NOMO-1 treated with DMSO at 0.1 percent for 48 hours (cell line): ENCODE data around the gene ARCN1.

Experiments used
- DNase-seq: peaks from one replicate; lab custom pipeline; 2025; ENCODE audit not compliant: unreplicated experiment; lab: John Stamatoyannopoulos, UW

Gene ARCN1

DNA sequence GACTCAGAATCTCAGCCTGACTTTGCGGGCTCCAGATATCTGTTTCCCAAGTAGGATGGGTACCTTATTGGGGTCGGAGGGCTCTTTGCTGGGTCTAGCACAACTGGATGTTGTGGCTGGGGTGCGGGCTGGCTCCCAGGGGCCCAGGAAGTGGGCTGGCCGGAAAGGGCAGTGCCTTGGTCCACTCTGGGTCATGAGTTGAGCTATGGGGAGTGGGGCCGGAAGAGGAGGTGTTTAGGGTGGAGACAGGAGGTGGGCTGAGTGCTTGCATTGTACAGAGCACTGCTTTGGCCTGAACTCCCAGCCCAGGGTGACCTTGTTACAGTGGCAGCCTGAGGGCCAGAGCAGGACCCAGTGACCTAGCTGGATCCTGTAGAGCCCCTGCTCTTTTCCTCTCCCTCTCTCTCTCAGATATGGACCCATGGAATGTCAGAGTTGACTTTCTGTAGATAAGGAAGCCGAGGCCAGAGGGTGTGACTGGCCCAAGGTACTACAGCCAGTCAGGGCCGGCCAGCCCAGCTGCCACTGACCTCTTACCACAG, 48.4 kb downstream of the ARCN1 start:
- no peak for DNase-seq

DNA sequence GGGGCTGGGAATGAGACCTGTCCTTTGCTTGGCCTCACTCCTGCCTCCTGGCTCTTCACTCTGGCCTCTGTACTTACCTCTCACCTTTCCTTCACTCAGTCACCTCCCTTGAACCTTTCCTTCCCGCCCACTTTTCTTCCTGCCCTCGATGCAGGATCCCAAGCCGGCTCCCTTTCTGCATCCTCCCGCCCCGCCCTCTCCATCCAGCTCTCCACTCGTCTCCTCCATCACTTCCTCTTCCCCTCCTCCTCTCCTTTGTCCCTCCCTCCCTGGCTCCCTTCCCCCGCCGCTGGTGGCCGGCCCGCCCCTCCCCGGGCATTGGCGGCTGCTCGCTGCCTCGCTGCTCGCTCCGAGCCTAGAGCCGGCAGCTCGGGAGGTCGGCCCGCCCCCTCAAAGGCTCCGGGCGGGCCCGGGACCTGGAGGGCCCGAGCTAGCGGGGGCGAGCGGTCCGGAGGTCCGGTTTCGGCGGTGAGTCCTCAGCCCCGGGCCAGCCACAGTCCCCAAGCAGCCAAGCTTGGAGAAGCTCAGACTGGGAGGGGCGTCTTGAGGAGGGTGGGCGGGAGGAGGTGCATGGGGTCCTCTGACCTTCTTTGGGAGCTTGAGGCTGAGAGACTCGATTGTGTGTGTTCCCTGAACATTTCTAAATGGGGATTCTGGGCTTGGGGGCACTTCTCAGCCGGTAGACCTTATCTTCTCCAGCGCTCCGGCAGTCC, 49.0 kb downstream of the ARCN1 start:
- DNase-seq, result peak; percentile 61

DNA sequence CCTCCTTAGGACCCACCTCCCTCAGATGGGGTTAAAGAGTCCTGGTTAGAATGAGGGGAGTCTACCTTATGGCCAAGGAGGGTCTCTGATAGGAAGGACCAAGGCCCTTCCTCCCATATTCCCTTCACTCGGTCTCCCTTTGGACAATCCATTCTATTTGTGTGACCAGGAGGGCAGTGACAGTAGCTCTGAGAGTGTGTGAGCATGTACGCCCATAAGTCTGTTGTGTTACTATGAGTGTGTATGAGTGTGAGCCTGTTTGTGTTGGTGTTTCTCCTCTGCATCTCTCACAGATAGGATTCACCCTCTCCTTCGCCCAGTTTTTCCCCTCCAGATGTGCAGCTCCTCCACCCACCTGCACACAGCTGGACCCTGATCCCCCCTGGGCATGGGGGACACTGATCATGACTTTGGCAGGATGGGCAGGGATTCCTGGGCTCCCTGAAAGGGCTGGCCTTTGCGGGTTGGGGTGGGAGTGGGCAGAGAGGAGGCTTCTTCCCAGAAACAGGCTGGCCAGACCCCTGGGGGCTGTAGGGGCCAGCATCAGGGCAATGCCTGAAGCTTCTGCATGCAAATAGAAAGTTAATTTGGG, 49.7 kb downstream of the ARCN1 start:
- DNase-seq, result no peak

DNA sequence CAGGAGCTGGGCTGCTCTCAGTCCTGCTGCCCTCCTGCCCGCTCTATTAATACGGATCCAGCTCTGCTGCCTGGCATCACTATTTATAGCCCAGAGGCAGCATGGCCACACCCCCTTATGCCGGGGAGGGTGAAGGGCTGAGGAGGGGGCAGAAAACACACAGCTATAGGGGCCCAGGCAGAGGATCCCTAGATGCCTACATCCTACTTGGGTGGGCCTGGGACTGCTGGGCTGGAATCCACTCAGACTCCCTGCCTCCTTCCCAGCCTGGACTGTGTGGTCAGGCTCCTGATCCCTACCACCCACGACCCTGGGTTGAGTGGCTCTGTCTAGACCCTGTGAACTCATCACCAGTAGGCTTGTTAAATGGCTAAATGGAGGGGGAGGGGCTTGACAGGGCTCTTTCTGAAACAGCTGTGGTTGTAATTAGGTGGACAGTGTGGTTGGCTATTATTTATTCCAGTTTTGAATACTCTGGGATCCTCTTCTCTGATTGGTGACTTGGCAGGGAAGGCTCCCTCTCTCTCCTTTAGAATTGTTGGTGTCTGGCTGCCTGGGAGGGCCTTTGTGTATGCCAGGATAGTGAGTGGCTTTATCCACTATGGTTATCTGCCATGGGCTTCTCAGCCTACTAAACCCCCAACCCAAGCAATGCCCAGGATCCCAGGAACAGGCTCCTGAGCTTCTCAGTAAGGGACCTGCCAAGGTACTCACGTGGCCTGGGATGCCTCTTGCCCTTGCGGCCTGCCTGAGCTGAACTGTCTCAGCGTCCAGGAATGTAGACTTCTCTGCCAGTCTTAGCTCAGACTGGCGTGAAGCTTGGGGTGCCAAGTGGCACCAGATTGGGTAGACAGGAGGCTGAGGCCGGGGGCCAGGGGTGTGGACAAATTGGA, 50.4 kb downstream of the ARCN1 start:
- no peak for DNase-seq

DNA sequence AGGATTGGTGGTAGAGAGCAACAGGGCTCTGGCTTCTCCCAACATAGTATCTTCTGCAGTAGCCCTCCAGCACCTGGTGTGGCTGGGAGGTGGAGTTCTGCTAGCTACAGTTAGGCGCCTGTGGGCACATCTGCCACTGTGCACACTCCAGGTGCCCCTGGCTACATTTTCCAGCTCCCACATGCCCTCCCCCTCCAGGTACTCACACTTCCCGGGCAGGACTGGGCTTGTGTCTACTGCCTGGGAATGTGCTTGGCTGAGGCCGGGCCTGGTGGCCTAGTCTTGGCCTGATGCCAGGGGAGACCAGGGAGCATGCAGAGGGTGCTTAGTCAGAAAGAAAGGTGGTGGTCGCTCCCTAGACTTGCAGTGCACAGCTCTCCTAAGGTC, 51.1 kb downstream of the ARCN1 start:
- no peak for DNase-seq

DNA sequence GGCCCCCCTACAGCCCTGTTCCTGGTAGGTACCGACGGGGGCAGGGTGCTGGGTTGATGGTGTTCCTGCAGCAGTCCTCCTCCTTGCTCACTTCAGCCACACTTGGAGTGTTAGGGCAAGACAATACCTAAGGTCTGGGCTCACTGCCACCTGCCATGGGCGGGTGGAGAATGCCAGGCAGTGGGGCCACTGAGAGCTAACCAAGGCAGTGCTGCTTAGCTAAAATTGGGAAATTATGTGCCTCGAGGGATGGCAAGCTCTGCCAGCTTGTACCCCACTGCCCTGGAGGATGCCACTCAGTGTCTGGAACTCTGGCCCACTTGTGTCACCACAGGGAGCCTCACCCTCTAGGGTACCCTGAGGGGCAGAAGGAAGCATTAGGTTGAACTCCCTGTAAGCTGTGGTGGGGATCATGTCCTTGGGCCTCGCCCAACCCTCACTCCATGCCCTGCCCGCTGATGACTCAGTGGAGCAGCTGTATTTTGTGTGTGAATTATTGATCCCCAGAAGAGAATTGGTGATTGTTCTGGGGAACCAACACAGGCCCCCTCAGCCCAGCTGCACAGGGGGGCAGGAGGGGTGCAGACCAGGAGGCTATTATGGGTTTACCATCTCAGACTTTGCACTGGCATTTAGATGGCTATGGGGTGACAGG, 53.0 kb downstream of the ARCN1 start:
- DNase-seq, result no peak

DNA sequence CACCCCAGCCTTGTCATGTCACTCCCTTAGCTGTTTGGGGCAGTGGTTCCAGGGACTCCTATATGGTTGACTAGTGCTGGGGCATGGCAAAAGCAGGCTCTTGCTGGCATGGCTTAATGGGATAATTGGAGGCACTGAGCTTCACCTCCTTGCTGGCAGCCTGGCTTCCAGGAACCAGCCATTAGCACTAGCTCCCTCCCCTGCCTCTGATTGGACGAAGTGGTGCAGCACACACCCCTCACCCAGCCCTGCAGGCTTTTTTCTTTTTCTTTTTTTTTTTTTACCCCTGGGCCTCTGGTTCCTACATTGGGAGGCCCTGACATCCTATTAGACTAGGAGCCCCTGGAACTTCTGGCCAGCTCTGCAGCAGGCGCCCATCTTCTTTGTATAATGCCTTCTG, 53.8 kb downstream of the ARCN1 start:
- DNase-seq, result no peak

DNA sequence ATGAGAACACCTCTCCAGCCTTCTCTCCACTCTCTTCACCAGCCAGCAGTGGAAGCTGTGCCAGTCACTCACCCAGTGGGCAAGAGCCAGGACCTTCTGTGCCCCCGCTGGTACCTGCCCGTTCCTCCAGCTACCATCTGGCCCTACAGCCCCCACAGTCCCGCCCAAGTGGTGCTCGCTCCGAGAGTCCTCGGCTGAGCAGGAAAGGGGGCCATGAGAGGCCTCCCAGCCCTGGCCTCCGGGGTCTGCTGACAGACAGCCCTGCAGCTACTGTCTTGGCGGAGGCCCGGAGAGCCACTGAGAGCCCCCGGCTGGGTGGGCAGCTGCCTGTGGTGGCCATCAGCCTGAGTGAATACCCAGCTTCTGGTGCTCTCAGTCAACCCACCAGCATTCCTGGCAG, 55.4 kb downstream of the ARCN1 start:
- DNase-seq, result no peak

DNA sequence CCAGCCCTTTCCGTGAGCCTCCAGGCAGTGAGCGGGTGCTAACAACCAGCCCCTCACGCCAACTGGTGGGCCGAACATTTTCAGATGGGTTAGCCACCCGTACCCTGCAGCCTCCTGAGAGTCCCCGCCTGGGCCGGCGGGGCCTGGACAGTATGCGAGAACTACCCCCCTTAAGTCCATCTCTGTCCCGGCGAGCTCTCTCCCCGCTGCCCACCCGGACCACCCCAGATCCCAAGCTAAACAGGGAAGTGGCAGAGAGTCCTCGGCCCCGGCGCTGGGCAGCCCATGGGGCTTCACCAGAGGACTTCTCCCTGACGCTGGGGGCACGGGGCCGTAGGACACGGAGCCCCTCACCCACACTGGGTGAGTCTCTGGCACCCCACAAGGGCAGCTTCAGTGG, 55.8 kb downstream of the ARCN1 start:
- no peak for DNase-seq

DNA sequence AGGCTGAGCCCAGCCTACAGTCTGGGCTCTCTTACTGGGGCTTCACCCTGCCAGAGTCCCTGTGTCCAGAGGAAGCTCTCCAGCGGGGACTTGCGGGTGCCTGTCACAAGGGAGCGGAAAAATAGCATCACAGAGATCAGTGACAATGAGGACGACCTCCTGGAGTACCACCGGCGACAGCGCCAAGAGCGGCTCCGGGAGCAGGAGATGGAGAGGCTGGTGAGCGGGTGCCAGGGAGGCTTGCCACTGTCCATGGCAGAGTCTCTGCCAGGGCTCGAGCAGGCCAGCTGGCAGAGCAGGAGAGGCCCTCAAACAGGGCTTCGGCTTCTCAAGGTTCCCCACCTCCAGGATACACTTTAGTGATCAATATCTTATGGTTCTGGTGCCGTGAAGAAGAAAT, 56.2 kb downstream of the ARCN1 start:
- no peak for DNase-seq

DNA sequence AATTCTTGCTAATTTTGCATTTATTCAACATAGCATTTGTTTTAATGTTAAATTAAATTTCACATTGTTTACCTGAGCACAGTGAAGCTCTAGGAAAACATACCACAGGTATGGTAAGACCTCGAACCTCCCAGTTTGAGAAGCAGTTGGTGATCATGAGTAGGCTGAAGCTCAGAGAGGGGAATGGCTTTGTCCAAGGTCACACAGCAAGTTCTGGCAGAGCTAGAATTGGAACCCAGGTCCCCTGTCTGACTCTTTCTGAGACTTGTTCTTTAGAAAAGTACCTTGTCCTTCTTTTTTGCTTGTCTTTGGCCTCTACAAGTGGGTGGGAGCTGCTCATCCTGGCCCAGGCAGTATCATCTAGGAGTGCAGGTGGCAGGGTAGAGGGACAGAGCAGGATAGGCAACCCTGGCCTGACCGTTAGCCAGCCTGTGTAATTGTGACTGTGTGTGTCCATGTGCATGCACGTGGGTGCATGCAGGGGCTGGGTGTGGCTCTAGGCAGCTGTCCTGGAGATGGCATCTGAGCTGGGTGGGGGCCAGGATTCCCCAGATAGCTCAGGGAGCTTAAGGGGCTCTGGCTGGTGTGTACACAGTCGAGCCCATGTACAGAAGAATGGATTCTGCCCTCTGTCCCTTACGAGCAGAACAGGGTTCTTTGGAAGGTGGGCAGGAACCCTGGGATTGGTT, 56.8 kb downstream of the ARCN1 start:
- DNase-seq, result no peak

DNA sequence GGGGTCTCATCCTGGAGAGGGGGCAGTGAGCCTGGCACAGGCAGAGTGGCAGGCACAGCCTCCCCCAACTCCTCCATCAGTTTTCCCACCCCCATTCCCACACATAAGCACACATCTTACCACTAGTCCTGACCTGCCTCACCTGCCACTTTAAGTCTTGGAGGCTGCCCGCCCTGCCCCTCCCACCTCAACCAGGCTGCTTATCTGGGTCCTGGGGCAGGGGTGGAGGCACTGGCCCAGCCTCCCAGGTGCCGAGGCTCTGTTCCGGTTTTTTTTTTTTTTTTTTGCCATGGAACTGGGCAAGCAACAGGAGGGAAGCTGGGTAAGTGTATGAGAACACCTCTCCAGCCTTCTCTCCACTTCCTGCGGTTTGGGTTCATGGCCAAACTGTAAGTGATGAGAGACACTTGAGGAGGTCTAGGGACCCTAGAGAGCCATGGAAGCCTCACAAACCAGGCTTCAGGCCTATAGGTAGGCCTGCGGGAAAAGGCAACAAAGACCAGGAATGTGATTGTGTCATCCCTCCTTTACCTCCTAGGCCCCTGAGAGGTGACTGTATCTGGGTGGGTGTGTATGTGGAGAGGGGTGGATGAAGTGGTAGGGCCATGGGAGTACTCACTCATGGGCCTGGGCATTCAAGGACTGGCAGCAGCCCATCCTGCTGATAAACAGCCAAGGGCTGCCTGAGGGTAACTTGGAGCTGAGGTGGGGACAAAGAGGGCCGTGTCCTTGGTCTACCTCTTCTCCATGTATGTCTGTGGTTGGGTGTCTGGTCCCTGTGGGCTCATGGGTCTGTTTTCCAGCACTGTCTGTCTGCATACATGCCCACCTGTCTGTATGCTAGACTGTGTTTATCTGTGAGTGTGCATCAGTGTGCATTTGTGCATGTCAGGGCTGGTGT, 57.8 kb downstream of the ARCN1 start:
- DNase-seq, result no peak

DNA sequence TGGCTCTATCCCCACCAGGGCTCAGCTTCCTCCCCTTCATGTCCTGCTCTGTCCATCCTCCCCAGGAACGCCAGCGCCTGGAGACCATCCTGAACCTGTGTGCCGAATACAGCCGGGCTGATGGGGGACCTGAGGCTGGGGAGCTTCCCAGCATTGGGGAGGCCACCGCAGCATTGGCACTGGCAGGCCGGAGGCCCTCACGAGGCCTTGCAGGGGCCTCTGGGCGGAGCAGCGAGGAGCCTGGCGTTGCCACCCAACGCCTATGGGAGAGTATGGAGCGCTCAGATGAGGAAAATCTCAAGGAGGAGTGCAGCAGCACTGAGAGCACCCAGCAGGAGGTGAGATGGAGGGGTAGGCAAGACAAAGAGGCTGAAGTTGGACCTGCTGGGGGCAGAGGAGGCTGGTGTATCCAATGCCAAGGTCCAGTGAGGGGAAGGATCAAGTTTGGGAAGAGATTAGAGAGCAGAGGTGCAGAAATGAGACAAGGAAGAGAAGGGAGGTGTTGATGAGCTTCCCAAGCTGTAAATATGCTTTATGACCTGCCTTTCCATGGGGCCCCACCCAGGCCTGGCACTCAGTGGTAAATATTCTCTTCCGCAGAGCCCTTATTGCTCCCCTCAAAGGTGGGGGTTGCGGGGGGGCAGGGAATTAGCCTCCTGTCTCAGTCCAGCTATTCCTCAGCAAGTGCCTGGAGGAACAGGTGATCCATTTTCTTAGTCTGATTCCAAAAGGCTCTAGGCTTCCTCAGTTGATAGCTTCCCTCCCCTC, 59.1 kb downstream of the ARCN1 start:
- DNase-seq, result no peak

DNA sequence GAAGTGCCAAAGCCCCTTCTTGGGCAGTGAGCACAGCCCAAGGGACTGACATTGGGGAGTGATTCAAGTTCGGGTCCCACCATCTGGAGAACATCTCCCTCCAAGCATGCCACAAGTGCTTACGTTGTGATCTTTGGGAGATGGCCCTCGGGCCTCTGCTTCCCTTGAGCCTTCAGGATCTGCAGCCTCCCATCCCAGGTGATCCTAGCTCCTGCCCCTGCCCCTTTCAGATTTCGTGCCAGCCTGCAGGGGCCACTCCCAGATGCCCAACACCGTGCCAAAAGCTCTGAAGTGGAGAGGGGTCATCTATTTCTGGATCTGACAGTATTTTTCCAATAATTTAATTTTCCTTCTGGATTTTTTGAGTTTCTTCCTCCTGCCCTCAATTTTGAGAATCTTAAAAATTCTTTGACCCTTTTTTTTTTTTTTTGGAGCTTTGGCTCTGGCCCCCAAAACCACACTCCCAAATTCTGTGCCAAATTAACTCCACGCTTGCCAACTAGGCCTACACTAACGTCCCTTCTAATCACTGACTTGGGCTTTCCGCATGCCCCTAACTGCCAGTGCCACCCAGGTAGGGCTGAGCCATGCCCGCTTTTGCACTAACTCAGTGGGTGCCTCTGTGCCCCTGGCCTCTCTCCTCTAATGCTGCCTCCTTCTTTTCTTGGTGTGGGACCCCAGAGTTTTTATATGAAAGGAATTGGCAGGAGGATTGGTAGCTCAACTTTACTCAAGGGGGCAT, 60.5 kb downstream of the ARCN1 start:
- no peak for DNase-seq

DNA sequence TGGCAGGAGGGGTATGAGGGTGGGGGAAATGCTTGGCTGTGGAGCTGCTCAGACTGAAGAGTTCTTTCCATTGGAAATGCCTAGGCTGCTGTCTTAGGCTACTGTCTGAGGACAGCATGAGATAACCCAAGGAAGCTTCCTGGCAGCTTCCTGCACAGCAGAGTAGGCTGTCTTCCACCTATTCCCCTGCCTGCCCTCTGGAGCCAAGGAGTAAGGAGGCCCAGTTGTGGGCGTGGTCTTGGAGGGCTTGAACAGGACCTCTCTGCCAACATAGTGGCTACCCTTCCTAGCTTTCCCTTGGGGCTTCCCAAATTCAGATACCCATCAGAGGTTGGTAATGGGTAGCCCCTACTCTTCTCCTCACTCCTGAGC, 61.1 kb downstream of the ARCN1 start:
- DNase-seq, result no peak

DNA sequence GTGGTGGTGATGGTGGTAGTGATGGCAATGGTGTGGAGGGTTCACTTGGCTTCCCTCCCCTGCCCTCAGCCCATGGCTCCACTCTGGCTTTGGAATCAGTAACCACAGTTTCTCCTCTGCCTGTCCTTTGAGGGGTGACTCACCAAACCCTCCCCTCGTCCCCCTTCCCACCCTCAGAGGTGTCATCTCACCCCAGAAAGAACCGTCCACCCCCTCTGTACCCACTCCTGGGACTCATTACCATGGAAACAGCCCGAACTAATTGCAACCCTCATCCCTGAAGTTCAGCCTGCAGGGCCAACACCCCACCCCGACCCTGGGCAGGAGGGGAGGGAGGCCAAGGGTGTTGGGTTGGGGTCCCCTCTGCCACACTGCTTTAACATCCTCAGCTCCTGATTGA, 61.8 kb downstream of the ARCN1 start:
- no peak for DNase-seq

DNA sequence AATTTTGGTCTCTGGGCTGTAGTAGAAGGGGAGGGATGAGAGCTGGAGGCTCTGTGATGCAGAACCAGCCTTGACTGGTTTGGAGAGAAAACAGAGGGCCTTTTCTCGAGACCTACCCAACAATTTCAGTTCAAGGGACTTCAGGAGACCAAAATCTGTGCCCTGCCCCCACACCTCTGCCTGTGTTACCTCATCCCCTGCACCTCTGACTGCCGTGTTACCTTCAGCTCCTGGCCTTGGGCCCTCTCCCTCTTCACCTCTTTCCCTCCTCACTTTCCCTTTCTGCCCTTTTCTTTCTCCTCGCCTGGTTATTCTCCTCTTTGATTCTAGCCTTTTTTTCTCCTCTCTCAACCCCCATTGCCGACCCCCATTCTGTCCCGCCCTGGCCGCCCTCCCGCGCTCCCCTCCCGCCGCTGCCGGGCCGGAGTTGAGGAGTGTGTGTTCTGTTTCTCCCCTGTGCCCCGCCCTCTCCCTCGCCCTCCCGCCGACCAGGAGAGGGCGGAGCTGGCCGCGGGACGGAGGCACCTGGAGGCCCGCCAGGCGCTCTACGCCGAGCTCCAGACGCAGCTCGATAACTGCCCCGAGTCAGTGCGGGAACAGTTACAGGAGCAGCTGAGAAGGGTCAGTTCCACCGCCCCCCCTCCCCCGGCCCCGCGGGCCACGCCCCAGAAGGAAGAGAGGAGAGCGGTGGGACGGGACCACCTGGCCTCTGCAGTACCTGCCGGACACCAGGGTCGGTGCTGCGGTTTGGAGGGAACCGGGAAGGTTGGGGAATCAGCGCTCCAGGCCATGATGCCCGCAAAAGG, 62.4 kb downstream of the ARCN1 start:
- DNase-seq, result no peak

DNA sequence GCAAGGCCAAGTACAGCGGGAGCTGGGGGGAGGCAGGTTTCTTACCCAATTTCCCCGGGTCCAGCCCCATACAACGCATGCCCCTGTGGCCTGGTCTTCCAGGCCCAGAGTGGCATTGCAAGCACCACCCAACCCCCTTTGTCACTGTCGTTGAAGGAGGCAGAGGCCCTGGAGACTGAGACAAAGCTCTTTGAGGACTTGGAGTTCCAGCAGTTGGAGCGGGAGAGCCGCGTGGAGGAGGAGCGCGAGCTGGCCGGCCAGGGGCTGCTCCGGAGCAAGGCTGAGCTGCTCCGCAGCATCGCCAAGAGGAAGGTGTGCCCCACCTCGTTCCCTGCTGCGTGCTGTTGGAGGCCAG, 63.0 kb downstream of the ARCN1 start:
- no peak for DNase-seq
